ENCODE measurements around the gene CHAT.
"Not testable (repeated sequence)": the region's sequence is repeated elsewhere in the genome, so short reads cannot be mapped to it uniquely, and the experiment has no call there.

Gene CHAT

DNA sequence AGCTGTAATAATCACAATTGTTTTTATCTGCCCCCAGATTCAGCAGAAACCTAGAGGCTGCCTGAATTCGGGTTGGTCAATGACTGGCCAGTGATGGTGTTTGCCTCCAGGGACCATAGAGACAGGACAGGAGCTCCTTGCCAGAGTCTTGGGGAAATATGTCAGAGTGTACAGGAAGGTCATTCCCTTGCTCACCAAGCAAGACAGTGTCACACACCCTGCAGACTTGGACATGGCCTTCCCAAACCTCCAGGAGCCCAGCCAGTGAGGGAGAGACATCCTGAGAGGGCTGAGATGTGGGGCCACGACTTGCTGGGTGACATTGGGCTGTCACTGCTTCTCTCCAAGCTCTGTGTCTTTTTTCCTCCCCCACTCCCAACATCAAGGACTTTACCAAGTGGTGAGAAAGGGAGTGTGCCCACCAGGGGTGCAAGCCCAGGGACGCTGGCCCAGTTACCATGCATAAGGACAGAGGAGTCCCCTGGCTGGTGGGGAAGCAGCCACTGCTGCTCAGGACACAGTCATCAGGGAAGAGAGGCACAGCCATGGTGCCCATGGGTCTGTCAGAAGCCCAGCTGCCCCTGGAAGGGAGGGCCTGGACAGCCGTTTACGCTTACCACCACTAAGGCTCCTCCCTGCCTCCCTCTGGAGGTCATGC, 40.3 kb downstream of the CHAT start:
- DNase-seq, result no peak

- DNase-seq, result no peak
Measured at GRCh38 chr10:49655099-49655498, 41.3 kb downstream of the CHAT start.

DNA sequence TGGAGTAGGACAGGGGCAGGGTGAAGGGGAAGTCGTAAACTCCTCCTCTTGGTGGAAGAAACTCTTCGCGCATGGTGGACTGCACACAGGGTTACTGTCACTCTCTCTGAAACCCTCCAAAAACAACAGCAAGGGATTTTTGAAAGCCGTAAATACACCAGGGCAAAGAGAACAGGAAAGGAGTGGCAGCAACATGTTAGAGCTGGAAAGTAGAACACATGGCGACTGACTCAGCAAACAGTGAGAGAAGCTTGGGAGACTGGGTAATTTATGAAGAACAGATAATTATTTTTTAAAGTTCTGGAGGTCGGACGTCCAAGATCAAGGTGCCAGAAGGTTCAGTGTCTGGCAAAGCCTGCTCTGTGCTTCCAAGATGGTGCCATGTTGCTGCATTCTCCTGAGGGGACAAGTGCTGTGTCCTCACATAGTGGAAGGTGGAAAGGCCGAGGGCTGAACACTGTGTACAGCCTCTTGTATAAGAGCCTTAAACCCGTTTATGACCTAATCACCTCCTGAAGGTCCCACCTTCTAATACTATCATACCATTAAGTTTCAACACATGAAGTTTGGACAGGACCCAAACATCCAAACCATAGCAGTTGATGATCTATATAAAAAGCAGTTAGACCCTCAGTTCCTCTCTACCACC, 43.1 kb downstream of the CHAT start:
- no peak for DNase-seq

- DNase-seq, result no peak
Measured at GRCh38 chr10:49657606-49658005, 43.8 kb downstream of the CHAT start.

- no peak for DNase-seq
Measured at GRCh38 chr10:49661140-49661856, 47.5 kb downstream of the CHAT start.

- DNase-seq, result no peak
Measured at GRCh38 chr10:49662169-49662830, 48.5 kb downstream of the CHAT start.

DNA sequence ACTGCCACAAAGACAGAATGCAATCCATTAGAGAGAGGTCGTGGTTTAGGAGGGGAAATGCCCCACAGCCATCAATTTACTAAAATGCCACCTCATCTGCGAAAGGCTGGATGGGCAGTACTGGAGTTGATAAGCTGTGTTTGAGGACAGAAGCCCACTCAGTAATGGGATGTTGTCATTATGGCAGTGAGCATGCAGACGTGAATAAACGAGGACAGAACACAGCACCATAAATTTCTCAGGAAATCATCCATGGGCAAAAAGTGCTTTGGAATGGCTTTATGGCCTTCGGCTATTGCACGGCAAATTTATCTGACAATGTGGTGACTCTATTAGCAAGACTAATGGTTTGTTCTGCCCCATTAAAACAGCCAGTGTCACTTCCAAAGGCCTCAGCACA, 49.8 kb downstream of the CHAT start:
- no peak for DNase-seq

DNA sequence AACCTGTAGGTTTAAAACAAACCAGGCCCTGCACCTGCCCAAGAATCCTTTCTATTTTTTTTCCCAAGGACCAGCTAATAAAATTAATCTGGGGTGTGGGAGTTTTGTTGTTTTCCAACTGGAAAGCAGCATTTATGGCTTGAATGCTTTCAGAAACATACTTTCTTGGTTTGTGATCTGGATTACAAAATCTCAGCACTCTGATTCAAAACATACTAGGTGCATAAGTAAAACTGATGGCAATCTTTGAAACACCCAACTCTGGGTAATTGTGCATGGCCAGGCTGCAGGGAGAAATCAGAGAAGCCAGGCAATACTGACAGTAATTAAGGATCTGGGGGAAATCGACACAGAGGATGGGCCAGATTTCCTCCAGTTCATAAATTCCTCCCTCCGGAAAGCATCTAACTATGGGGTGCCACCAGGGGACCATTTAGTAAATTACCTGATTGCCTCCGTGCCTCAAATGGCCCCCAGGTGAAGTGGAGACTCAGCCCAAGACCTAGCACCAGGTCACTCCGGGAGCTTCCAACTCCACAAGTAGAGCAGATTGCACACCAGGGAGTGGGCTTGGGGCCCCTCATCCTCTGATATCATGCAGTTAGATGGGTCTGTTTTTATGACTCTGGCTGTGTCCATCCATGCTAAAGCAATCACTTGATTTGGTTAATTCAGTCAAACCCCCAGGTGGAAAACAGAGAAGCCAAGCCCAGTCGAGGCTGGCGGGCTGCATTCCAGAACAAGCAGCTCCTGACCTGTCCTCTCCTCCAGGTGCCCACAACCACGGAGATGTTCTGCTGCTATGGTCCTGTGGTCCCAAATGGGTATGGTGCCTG, 50.4 kb downstream of the CHAT start:
- DNase-seq, result no peak

GRCh38 chr10:49664842-49665355, 51.1 kb downstream of the CHAT start:
- DNase-seq, result no peak

DNA sequence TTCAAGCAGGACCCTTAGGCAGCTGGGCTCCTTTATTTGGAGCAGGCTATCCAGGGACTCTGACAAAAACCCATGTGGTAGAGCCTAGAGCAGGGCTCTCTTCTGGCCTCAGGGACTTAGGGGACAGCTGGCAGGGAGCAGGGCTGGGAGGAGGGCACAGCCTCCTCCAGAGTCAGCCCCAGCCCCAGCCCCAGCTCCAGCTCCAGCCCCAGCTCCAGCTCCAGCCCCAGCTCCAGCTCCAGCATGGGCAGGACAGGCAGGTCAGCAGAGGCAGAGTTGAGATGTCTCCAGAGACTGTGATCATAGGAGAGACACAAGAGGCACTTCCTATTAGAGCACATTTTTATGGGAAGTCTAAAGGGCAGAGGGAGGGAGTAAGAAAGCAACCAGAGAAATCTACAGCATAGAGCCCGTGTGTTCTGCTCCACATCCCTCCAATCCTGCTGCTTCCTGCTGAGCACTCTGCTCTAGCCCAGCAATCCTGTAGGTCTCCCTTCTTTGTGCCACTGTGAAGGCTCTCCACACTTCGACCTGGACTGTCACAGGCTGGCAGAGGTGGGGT, 52.3 kb downstream of the CHAT start:
- no peak for DNase-seq

DNA sequence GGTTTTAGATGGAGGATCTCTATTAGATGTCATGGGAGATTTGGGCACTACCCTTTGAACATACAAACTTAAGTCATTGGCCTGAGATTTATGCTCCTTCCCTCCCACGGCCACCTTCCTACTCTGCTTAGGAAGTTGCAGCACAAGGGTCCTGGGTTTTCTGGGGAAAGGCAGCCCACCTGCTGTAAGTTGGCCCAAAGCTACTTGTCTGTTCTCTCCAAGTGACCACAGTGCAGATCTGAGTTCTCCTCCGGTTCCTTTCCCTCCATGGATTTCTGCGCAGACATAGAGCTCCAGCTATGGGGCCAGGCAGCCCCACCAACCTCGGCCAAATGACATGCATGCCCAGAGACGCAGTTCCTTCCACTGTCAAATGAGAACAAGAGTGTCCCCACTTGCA, 52.8 kb downstream of the CHAT start:
- no peak for DNase-seq

DNA sequence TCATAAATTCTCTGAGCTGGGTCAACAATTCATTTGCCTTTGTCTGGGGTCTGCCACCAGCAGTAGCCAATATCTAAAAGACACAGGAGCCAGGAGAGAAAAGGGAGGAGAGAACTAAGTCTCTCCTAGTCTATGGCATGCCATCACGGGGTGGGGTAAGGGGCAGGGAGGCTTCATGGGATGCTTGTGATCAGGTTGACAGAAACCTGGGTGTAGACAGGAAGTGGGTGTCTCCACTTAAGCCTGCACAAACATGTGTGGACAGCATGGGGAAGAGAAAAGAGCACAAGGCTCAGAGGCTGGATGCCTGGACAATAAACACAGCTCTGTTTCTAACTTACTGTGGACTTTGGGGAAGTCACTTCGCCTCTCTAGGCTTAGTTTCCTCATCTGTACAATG, 54.2 kb downstream of the CHAT start:
- no peak for DNase-seq

GRCh38 chr10:49668684-49669083, 54.8 kb downstream of the CHAT start:
- no peak for DNase-seq

- DNase-seq, result no peak
Measured at GRCh38 chr10:49678827-49679479, 65.1 kb downstream of the CHAT start.

- DNase-seq, result peak; percentile 55
Measured at GRCh38 chr10:49679480-49679893, 65.7 kb downstream of the CHAT start, which contains the start of gene C10orf53. C10orf53 (plus strand) TSS chr10:49679651; CDS start chr10:49679698, 47 bp downstream.

DNA sequence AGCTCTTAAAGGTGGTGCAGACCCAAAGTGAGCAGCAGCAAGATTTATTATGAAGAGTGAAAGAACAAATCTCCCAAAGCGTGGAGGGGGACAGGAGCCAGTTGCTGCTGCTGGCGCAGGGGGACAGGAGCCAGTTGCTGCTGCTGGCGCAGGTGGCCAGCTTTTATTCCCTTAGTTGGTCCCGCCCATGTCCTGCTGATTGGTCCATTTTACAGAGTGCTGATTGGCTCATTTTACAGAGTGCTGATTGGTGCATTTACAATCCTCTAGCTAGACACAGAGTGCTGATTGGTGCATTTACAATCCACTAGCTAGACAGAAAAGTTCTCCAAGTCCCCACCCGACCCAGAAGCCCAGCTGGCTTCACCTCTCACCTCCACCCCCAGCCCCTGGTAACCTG, 68.6 kb downstream of the CHAT start:
- DNase-seq, result not testable (repeated sequence)

GRCh38 chr10:49682879-49683278, 69.0 kb downstream of the CHAT start:
- no peak for DNase-seq

DNA sequence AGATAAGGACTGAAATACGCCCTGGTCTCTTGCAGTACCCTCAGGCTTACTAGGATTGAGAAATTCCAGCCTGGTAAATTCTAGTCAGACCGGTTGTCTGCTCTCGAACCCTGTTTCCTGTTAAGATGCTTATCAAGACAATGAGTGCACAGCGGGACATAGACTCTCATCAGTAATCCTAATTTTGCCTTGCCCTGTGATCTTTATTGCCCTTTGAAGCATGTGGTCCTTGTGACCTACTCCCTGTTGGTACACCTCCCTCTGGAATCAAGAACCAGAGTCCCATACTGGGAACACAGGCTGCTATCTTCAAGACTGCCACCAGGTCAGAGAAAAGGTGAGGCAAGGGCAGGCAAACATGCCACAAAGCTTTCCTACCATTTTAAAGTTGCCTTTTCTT, 72.8 kb downstream of the CHAT start:
- DNase-seq, result no peak

- no peak for DNase-seq
Measured at GRCh38 chr10:49688261-49688846, 74.5 kb downstream of the CHAT start.

GRCh38 chr10:49688920-49689319, 75.1 kb downstream of the CHAT start:
- DNase-seq, result no peak

- no peak for DNase-seq
Measured at GRCh38 chr10:49689882-49690510, 76.2 kb downstream of the CHAT start.

Measured in NCI-H1092 treated with DMSO at 0.1 percent for 48 hours (cell line).